Amniotic epithelial cell (primary cell): Measurements from ENCODE around the gene SLC4A1AP.
A peak's percentile ranks its signal among the peaks of the same experiment; 100 is the strongest.
"Not testable (repeated sequence)": the region's sequence is repeated elsewhere in the genome, so short reads cannot be mapped to it uniquely, and the experiment has no call there.

ENCODE experiments used
- DNase-seq: peaks from one replicate; pipeline ENCODE4 v3.0.0-alpha.2; 2010; ENCODE audit warnings: low read depth

The SLC4A1AP gene, protein sequence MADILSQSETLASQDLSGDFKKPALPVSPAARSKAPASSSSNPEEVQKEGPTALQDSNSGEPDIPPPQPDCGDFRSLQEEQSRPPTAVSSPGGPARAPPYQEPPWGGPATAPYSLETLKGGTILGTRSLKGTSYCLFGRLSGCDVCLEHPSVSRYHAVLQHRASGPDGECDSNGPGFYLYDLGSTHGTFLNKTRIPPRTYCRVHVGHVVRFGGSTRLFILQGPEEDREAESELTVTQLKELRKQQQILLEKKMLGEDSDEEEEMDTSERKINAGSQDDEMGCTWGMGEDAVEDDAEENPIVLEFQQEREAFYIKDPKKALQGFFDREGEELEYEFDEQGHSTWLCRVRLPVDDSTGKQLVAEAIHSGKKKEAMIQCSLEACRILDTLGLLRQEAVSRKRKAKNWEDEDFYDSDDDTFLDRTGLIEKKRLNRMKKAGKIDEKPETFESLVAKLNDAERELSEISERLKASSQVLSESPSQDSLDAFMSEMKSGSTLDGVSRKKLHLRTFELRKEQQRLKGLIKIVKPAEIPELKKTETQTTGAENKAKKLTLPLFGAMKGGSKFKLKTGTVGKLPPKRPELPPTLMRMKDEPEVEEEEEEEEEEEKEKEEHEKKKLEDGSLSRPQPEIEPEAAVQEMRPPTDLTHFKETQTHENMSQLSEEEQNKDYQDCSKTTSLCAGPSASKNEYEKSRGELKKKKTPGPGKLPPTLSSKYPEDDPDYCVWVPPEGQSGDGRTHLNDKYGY

DNA sequence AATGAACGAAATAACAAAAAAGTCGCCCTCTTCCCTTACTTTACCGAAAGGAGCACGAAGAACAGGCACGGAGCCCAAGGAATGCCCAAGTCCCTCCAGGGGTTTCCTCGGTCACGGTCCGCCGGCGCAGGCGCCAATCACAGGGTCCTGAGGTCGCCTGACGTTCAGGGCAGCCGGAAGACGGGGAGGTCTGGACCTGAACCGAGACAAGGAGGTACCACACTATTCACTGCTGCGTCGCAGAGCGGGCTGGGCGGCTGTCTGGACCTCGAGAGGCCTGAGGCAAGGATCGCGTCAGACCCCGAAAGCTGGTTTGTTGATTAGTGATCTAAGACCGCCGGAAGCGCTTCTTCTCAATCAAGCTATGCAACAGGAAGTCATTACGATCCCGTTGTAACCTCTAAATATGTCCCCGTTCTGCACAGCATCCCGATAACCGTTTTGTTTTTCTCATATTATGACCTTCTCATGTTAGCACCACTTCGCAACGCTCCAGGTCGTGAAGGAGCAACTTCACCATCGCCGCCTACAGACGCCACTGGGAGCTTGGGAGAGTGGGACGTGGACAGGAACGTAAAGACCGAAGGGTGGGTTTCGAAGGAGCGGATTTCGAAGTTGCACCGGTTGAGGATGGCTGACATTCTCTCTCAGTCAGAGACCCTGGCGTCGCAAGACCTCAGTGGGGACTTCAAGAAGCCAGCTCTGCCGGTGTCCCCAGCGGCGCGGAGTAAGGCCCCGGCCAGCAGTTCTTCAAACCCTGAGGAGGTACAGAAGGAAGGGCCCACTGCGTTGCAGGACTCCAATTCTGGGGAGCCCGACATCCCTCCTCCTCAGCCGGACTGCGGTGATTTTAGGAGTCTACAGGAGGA, at the start of gene SLC4A1AP, which contains the start of gene SUPT7L:
Gene SLC4A1AP (plus strand): TSS at position 605 of the 869 bp plus-strand sequence. CDS start 26 bp downstream, at position 631.
Gene SUPT7L (minus strand): TSS at position 330 of the 869 bp plus-strand sequence. CDS start 1,422 bp downstream, outside the sequence.
- peak; percentile 85 for DNase-seq

DNA sequence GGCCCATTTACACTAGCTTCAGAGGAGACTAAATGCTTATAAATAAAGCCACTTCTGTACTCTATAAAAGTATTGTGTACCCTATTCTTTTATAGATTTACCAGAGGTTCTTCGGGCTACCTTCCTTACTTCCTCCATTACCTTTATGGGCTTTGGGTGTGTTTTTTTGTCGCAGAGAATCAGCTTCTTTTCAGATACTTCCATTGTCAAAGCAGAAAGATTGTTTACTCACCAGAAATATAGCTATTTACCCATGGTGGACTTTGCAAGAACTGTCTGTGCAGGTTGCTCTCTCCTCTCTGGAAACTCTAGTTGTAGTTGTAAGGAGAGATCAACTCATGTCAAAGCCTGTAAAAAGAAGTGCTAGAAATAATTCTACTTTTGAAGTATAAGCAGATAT, 49.7 kb upstream of the SLC4A1AP start:
- DNase-seq = no peak

DNA sequence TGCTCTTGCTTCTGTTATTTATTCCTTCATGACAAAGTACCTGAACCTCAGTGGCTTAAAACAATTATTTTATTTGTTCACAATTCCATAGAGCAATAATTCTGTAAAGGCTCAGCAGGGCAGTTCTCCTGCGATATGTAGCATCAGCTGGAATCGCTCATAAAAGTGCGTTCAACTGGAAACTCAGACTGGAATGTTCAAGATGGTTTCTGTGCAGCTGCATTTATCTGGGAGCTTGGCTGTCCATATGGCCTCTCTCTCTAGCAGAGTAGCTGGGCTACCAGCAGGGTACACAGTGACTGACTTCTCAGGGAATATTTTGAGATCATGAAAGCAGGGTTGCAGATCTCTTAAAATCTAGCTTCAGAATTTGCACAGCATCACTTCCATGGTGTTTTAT, 48.4 kb upstream of the SLC4A1AP start:
- DNase-seq = no peak

DNA sequence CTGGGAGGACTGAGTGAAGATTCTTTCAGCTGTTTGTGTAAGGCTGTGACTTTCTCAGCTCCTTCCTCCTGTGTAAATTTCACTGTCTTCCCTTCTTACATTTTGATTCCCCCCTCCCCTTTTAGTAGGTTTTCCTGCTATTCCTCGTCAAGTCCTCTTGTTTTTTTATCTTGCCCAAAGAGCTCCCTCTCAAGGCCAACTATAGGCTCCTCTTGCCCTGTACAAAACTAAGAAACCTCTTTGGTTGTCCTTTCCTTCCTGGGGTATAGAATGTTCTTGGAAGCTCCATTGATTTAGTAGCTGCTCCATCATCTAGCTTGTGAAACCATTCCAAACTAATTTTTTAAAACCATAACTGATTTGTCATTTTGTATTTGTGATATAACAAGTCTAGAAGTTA, 42.2 kb upstream of the SLC4A1AP start:
- DNase-seq = no peak

DNA sequence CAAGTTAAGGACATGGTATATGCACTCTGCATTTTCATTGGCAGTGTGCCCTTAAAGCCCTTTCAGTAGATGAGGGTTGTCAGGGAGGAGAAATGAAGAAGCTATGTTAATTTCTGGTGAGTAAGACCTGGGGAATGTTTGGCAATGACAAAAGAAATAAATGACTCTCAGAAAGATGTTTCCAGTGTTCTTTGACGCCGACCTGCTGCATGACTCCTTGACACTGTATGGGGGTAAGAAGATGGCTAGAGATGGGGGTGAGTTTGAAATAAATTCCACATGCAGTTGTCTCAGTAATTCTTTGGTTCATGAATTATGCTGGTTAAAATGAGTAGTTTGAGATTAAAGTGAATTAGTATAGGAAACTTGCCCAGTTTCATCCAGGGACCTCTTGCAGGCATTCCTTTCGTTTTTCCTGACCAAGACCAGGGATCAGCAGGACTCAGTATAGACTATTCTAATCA, 40.7 kb upstream of the SLC4A1AP start:
- DNase-seq = peak; percentile 84

DNA sequence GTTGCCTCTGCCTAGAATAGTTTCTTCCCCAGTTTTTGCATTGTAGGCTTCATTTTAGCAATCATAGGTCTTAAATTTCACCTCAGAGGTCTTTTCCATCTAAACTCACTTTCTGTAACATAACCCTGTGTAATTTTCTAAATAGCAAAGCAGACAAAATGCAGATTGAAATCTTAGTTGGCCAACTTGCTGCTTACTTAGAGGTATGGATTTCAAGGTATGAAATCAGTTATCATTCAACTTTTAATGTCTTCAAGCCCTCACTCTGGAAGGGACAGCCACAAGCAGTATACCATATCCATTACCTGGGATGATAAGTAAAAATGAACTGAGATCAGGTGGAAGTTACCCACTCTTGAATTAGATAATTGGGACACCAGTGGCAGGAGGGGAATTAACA, 38.7 kb upstream of the SLC4A1AP start:
- no peak for DNase-seq

DNA sequence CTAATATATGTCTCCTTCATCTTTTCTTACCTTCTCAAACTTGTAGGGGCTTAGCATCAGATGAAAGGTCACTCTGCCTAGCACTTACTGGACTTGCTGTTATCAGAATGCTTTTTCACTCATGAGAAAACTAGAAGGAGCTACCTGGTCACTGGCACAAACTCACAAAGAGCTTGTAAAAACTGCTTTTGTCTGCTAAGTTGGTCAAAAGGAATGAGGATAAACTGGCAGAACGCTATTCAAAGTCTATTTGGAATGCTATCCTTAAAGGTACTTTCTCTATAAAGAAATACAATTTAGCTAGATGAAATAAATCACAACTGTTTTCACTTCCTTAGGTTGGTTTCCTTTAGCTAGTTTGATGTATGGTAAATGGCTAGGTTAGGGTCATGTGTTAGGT, 37.4 kb upstream of the SLC4A1AP start:
- not testable (repeated sequence) for DNase-seq

DNA sequence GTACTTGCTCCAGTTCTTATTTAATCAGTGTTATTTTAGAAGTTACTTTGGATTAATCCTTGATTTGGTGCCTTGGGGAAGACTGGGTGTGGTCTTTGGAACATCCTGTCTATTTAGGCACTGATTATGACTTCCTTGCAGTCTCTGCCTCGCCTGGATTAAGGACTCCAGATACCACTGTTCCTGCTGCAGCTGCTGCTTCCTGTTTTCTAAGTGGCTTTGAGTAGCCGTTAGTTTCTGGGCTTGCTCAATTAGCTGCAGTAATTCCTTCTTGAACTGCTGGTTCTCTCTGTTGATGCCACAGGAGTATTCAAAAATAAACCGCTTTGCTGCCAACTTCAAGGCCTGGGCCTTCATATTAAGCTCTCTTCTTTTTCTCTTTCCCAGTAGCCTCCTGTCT, 36.8 kb upstream of the SLC4A1AP start:
- DNase-seq = peak; percentile 39

DNA sequence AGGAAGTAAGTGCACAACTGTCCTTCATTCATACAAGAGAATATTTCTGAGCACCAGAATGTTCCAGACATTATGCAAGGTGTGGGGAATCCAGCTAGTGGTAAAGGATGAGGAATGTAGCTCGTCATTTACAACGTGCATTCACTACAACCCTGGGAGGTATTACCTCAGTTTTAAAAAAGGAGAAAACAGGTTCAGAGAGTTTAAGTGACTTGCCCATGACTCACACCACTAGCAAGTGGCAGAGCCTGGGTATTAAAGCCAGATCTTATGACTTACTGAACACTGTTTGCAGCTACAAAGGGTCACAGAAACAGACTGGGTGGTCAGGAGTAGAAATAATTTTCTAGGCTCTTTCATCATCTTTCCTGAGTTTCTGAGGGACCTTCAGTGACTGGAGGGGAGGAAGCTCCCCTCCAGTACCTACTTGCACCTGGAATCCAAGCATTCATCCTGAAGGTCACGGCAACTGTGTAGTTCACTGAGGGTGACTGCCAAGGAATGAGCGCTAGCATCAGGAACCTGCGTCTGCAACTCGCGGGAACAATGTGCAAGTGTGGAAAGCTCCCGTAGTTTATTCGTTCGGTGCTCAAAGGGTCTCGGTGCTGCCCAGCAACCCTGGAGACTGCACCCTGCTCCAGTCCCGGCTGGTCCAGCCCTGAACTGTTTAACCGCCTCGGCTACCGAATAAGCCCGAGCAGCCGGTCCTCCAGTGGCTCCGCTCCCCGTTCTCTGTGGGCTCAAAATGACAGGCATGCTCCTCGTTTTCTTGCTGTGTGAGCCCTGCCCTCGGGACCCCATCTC, 35.5 kb upstream of the SLC4A1AP start:
- peak; percentile 96 for DNase-seq

DNA sequence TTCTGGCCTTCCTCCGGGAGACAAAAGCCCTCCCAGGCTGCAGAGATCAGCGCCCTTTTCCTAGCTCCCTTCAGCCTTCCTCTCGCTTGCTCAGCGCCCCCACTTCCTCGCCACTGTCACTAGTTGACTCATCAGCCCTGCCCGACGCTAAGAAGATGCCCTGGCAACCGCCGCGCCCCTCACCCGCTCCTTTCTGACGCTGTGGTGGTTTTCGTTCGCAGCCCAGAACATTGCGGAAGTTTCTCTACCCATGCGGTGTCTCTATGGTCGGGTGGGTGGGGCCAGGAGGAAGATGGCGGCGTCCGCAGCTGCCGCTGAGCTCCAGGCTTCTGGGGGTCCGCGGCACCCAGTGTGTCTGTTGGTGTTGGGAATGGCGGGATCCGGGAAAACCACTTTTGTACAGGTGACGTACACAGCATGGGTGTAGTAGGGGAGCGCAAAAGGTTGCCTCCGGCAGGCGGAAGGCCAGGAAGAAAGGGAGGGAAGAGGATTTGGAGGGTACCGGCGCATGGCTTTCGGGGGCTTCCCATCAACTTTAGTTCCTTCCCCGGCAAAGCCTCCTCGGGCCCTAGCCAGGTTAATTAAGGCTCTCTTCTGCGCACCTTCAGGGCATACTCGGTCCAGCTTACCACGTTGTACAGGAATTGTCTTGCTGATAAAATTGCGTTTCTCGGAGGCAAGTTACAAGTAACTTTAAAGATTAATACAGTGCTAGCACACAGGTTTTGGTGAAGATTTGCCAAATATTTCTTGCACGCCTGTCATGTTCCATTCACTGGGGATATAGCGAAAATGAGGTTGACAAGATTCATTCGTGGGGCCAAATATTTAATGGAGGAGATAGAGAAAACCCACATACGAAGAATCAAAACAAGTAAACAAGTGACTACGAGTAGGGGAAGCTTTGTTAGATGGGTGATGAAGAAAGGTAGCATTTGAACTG, 34.7 kb upstream of the SLC4A1AP start, which contains the start of the genes CCDC121 and GPN1:
Gene CCDC121 (minus strand): TSS at position 246 of the 943 bp plus-strand sequence. CDS start 1,213 bp downstream, outside the sequence.
Gene GPN1 (plus strand): TSS at position 284 of the 943 bp plus-strand sequence. CDS start 9 bp downstream, at position 293.
- peak; percentile 90 for DNase-seq

DNA sequence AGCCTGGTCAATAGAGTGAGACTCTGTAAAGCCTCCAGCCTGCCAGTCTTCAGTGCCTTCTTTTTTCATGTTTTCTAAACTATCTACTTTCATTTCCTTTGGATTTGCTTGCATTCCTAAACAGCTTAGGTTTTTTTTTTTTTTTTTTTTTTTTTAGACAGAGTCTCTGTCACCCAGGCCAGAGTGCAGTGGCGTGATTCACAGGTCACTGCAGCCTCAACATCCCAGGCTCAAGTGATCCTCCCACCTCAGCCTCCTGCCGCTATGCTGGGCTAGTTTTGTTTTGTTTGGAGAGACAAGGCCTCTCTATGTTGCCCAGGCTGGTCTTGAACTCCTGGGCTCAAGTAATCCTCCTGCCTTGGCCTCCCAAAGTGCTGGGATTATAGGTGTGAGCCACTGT, 33.4 kb upstream of the SLC4A1AP start:
- DNase-seq = not testable (repeated sequence)

DNA sequence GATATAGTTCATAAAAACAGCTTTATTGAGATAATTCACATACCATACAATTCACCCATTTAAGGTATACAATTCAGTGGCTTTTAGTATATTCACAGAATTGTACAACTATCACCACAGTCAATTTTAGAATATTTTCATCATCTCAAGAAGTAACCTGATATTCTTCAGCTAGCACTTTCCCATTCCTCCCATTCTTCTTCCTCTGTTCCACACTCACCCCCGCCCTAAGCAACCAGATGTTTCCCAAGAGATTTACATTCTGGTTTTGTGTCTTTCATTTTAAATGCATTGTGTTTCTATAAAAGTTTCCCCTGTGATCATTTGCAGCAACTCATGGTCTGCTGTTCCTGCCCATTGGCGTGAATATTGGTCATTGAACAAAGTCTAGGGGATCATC, 29.4 kb upstream of the SLC4A1AP start:
- DNase-seq = no peak

DNA sequence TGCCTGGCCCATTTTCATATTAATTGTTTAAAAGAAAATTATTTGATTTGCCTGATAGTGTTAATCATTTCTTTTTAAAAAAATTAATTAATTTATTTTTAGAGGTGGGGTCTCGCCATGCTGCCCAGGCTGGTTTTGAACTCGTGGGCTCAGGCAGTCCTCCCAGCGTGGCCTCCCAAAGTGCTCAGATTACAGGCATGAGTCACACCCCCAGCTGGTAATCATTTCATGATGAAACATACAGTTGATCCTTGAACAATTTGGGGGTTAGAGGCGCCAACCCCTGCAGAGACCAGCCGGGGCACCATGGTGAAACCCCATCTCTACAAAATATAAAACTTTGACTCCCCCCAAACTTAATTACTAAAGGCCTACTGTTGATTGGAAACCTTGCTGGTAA, 26.9 kb upstream of the SLC4A1AP start:
- no peak for DNase-seq

DNA sequence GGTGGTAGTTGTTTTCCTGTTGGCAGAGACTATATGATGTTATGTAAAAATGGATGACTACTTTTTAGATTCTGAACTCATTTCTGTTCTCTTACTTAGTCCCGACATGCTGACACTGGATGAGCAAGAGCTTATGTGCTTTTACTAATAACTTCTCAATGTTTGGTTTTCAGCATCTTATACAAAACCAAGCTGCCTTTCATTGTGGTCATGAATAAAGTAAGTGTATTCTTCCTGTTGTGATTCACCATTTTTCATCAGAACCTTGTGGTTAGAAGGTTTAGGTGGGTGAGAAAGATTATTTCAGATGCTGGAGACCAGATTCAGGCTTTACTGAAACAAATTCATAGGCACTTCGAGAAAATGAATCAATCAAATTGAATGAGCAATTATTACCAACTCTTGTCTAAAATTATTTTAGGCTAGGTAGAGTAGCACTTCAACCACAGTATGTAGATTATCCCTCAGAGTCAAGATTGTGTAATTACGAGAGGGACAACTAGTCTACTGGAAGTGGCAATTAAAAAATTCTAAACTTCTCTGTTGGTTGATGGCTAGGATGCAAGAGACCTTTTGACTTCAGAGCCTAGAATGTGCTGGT, 25.6 kb upstream of the SLC4A1AP start:
- peak; percentile 87 for DNase-seq

DNA sequence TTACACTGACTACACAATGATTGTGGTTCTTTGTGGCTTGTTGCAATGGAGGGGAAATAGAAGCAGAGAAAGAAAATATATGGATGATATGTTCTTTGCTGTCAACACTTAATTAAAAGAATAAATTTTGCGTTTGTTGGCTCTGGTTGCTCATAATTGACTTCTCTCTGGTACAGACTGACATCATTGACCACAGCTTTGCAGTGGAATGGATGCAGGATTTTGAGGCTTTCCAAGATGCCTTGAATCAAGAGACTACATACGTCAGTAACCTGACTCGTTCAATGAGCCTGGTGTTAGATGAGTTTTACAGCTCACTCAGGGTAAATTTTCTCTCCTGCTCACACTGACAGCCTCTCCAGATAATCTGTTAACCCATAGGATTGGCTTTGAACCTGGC, 25.0 kb upstream of the SLC4A1AP start:
- DNase-seq = peak; percentile 95

DNA sequence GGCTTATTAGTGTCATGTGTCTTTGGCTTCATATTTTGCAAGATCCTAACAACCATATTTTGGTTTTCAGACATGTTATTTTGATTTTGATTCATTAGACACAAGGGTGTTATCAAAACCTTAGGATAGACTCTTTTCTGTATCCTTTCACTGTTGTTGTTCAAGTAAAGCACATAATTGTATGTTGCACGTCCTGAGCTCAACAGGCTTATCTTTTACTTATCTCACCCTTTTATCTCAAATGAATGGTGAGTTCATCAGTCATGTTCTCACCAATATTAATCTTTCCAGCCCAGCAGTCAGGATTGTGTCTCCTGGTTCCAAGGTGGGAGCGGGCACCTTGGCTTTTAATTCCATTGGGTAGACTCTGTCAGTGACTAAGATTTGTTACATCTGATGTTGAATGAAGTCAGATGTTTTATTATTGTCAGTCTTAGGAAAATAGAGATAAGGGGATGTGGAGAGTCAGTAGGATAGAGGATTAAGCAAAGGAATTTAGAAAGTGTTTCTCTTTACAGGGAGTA, 22.9 kb upstream of the SLC4A1AP start:
- peak; percentile 88 for DNase-seq

DNA sequence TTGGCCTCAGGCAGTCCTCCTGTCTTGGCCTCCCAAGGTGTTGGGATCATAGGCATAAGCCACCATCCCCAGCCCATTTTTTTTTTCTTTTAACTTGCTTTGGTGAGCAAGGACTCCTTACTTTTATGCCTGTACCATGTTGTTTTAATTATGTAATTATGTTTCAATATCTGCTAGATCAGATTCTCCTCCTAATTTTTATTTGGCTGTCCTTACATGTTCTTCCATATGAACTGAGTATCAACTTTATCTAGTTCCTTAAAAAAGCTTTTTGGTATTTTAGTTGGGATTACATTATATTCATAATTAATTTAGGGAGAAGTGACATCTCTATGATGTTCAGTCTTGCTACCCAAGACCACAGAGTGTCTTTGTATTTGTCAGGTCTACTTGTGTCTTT, 18.5 kb upstream of the SLC4A1AP start:
- DNase-seq = no peak

DNA sequence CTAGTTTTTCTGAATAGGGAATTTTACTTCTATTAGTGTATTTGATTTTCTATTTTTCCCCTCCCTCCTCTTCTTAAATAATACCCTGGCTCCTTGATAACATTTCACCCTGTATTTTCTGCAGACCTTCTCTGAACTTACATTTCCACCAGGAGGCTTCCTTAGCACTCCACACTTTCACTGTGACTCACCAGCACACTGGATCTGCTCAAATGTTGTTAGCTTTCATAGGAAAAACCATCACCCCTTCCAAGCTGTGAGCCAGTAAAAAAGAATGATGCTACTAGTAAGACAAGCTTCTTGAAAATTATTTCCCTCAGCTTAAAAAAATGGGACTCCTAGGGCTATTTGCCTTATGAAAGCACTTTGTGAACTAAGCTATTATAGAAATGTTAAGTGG, 16.4 kb upstream of the SLC4A1AP start:
- peak; percentile 26 for DNase-seq

DNA sequence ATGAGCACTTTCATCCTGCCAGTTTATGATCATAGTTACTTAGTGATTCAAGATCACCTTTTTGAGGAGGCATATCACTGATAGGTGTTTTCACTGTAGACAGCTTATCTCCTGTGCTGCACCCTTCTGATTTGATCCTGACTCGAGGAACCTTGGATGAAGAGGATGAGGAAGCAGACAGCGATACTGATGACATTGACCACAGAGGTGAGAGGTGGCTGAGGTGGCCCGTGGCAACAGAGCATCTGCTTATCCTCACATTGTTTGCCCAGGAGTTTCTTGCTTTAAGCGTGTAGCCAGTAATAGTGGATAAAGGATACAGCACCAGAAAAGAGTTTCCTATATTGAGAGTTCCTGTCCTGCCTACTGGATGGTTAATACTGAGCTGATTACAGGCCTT, 16.0 kb upstream of the SLC4A1AP start:
- no peak for DNase-seq
